ENCODE data around the gene IGF1R. TPM values are rescaled to one million over a fixed set of nuclear protein-coding genes. Genes with fewer than 3 reads are reported as not detected.

IGF1R gene
- total RNA-seq, 2 donors from 2014 or later, result 115 to 119 TPM

DNA sequence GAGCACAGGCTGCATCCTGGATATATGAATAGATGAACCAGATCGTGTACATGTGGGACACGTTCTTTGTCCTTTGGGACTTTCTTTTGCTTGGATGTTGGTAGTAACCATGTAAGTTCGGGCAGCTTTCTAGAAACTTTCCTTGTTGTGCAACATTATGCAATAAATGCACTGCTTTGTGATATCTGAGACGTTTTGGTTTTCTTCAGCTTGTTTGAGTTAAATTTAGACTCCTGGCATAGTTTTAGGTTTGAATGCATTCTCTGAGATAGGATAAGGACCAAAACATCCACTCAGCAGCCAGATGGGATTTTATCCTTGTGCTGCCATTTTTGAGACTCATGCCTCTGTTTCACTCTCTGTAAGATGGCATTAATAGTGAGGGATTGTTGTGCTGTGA is 158.9 kb downstream of the IGF1R start:
- peaks cover 7% of the 10 kb centered on the region for H3K36me3 Mint-ChIP-seq (ENCODE audit: low read depth)
- H3K27ac Mint-ChIP-seq, result peak overlapping the region; percentile 57
- no peak overlapping the region for H3K27ac ChIP-seq (ENCODE audit: low read depth, low read length)
- no peaks in the 10 kb centered on the region for H3K9me3 ChIP-seq (ENCODE audit: control insufficient read depth, low read length)
- no peak overlapping the region for H3K9ac ChIP-seq (ENCODE audit: extremely low read depth, low read length, poor library complexity, severe bottlenecking)
- H3K27me3 ChIP-seq (ENCODE audit: control insufficient read depth, insufficient read depth, low read length, poor library complexity, severe bottlenecking), result no peaks in the 10 kb centered on the region
- H3K4me3 Mint-ChIP-seq, result no peak overlapping the region
- peaks cover 1% of the 10 kb centered on the region for H3K9me3 Mint-ChIP-seq
- DNase-seq, result no peak
- TF ChIP-seq, protein P1, sequence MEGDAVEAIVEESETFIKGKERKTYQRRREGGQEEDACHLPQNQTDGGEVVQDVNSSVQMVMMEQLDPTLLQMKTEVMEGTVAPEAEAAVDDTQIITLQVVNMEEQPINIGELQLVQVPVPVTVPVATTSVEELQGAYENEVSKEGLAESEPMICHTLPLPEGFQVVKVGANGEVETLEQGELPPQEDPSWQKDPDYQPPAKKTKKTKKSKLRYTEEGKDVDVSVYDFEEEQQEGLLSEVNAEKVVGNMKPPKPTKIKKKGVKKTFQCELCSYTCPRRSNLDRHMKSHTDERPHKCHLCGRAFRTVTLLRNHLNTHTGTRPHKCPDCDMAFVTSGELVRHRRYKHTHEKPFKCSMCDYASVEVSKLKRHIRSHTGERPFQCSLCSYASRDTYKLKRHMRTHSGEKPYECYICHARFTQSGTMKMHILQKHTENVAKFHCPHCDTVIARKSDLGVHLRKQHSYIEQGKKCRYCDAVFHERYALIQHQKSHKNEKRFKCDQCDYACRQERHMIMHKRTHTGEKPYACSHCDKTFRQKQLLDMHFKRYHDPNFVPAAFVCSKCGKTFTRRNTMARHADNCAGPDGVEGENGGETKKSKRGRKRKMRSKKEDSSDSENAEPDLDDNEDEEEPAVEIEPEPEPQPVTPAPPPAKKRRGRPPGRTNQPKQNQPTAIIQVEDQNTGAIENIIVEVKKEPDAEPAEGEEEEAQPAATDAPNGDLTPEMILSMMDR (conservative IDR thresholded peaks at IDR 0.05), result no peak
- no peaks in the 10 kb centered on the region for H3K36me3 ChIP-seq (ENCODE audit: control insufficient read depth, insufficient read depth, low read length)
- no peaks in the 10 kb centered on the region for H3K27me3 Mint-ChIP-seq (ENCODE audit: insufficient read depth)
- WGBS, 2 experiments (ENCODE audit: insufficient coverage in 1 of 2, insufficient read length in 1 of 2), result 90 to 100% methylated on average over 4 of the region's 4 CpGs
- H3K4me3 ChIP-seq (ENCODE audit: low read length), result no peak overlapping the region
- peaks cover 44% of the 10 kb centered on the region for H3K4me1 Mint-ChIP-seq
- H3K4me1 ChIP-seq (ENCODE audit: control insufficient read depth, insufficient read depth, low read length), result peaks cover 16% of the 10 kb centered on the region

DNA sequence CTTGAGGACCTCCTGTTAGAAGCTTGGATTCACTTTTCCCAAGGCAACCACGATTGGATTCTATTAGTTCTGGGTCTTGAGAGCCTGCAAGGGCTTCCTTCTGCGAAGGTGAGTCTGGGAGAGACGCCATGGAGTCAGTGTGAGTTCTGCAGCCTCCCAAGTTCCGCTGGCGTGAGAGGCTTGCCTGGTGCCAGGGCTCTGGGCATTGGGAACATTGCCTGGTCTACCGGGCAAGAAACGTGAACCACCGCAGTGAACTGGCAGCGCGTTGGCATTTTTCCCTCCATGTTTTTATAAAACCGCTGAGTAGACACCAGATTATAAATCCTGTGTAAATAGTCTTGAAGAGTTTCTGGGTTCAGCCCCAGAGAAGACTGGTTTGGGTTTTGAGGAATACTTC is 160.9 kb downstream of the IGF1R start:
- Histone ChIP-seq H3K9ac (ENCODE audit: extremely low read depth, low read length, poor library complexity, severe bottlenecking) (no peak overlapping the region), H3K4me1 (ENCODE audit: control insufficient read depth, insufficient read depth, low read length) (peaks cover 7% of the 10 kb centered on the region), H3K27ac (ENCODE audit: low read depth, low read length) (no peak overlapping the region), H3K36me3 (ENCODE audit: control insufficient read depth, insufficient read depth, low read length) (peaks cover 11% of the 10 kb centered on the region), H3K27me3 (ENCODE audit: control insufficient read depth, insufficient read depth, low read length, poor library complexity, severe bottlenecking) (no peaks in the 10 kb centered on the region), H3K4me3 (ENCODE audit: low read length) (no peak overlapping the region), H3K9me3 (ENCODE audit: control insufficient read depth, low read length) (no peaks in the 10 kb centered on the region)
- H3K4me3 Mint-ChIP-seq, result no peak overlapping the region
- peaks cover 45% of the 10 kb centered on the region for H3K4me1 Mint-ChIP-seq
- WGBS, 2 experiments (ENCODE audit: insufficient coverage in 1 of 2, insufficient read length in 1 of 2), result 84 to 95% methylated on average over 10 to 11 of the region's 11 CpGs
- no peaks in the 10 kb centered on the region for H3K27me3 Mint-ChIP-seq (ENCODE audit: insufficient read depth)
- H3K27ac Mint-ChIP-seq, result peak overlapping the region; percentile 76
- peaks cover 9% of the 10 kb centered on the region for H3K36me3 Mint-ChIP-seq (ENCODE audit: low read depth)
- H3K9me3 Mint-ChIP-seq, result peaks cover 1% of the 10 kb centered on the region
- peak; percentile 31 for DNase-seq
- TF ChIP-seq, protein P1 (conservative IDR thresholded peaks at IDR 0.05), result no peak

DNA sequence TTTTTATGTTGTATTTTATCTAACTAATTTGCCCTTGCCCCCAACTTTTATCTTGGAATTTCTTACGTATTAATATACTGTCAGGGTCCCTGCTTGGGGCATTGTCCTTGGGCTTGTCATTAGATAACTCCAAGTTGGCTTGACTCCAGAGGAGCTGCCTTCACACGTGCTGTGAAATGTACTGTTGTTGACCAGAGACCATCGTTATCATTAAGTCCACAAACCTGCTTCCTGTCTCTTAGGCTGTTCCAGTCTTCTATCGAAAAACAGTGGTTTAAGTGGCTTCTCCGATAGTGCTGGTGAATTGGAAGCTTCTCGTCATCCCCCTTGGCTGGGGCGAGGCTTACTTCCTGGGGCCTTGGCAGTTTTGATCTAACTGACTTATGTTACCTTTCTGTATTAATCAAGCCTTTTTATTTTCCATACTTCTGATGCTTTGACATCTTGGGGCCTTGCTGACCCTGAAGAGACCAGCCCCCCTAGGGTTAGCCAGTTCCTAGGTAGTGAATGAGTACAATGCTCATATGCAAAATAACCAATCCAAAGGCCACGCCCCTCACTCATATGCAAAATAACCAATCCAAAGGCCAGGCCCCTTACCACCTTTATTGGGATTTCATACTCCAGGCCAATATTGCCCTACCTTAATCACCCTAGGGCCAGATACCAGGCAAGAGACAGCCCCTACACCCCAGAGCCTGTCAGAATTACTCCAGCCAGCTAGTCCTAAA is 164.5 kb downstream of the IGF1R start:
- Mint-ChIP-seq H3K36me3 (ENCODE audit: low read depth) (peaks cover 16% of the 10 kb centered on the region), H3K9me3 (peaks cover 1% of the 10 kb centered on the region), H3K4me3 (no peak overlapping the region), H3K27me3 (ENCODE audit: insufficient read depth) (no peaks in the 10 kb centered on the region), H3K27ac (peak overlapping the region; percentile 86), H3K4me1 (peaks cover 48% of the 10 kb centered on the region)
- Histone ChIP-seq H3K4me3 (ENCODE audit: low read length) (no peak overlapping the region), H3K27ac (ENCODE audit: low read depth, low read length) (no peak overlapping the region), H3K9me3 (ENCODE audit: control insufficient read depth, low read length) (no peaks in the 10 kb centered on the region), H3K4me1 (ENCODE audit: control insufficient read depth, insufficient read depth, low read length) (peaks cover 7% of the 10 kb centered on the region), H3K27me3 (ENCODE audit: control insufficient read depth, insufficient read depth, low read length, poor library complexity, severe bottlenecking) (no peaks in the 10 kb centered on the region), H3K36me3 (ENCODE audit: control insufficient read depth, insufficient read depth, low read length) (peaks cover 22% of the 10 kb centered on the region), H3K9ac (ENCODE audit: extremely low read depth, low read length, poor library complexity, severe bottlenecking) (no peak overlapping the region)
- TF ChIP-seq, protein P1 (conservative IDR thresholded peaks at IDR 0.05), result no peak
- 76 to 88% methylated on average over 7 to 8 of the region's 8 CpGs for WGBS, 2 experiments (ENCODE audit: insufficient coverage in 1 of 2, insufficient read length in 1 of 2)
- no peak for DNase-seq
